GM21526 (cell line): ENCODE measurements around the gene ZFP92.
"Not testable (repeated sequence)": the region's sequence is repeated elsewhere in the genome, so short reads cannot be mapped to it uniquely, and the experiment has no call there.

Experiments used
- ATAC-seq: cut with Tn5 transposase; IDR thresholded peaks from one replicate; pipeline ENCODE4 v1.9.1; 2021; ENCODE audit warnings: moderate library complexity; ENCODE audit not compliant: unreplicated experiment, low FRiP score

The ZFP92 gene

GRCh38 chrX:153386097-153386496, 25.2 kb upstream of the ZFP92 start:
- ATAC-seq, result no peak

- no peak for ATAC-seq
These were observed 23.9 kb upstream of the ZFP92 start for GRCh38 chrX:153387345-153387744.

GRCh38 chrX:153387987-153388721, 23.1 kb upstream of the ZFP92 start:
- no peak for ATAC-seq

DNA sequence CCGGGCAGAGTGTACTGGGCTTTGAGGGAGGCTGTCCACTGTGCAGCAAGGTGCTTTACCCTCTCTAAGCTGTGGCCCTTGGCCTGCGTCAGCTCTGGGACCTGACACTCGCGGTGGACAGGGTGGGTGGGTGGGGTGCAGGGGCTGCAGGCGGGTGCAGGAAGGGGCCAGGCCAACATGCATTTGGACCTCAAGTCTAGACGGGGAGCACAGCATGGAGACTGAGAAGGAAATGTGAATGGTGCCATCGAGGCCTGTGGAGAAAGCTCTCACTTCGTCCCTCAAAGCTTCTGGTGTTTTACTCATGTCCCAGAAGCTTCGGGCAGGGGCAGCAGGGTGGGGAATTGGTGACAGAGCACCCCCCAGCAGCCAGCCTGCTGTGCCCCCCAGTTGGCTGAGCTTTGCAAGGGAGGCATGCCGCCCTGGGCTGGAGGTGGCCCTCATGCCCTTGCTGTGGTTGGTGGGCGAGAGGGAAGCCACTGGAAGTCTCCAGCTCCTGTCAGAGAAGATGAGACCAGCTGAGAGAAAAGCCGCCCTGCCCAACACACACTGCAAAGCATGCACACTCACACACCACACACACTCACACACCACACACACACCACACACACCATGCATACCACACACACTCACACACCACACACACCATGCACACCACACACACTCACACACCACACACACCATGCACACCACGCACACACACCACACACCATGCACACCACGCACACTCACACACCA, 22.4 kb upstream of the ZFP92 start:
- ATAC-seq, result no peak

DNA sequence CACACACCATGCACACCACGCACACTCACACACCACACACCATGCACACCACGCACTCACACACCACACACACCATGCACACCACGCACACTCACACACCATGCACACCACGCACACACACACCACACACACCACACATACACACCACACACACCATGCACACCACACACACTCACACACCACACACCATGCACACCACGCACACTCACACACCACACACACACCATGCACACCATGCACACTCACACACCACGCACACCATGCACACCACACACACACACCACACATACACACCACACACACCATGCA, 21.9 kb upstream of the ZFP92 start:
- ATAC-seq, result not testable (repeated sequence)

GRCh38 chrX:153392642-153393321, 18.5 kb upstream of the ZFP92 start:
- ATAC-seq, result no peak

- ATAC-seq, result no peak
These were observed 16.7 kb upstream of the ZFP92 start for GRCh38 chrX:153394612-153395011.

GRCh38 chrX:153395613-153396319, 15.5 kb upstream of the ZFP92 start:
- no peak for ATAC-seq

DNA sequence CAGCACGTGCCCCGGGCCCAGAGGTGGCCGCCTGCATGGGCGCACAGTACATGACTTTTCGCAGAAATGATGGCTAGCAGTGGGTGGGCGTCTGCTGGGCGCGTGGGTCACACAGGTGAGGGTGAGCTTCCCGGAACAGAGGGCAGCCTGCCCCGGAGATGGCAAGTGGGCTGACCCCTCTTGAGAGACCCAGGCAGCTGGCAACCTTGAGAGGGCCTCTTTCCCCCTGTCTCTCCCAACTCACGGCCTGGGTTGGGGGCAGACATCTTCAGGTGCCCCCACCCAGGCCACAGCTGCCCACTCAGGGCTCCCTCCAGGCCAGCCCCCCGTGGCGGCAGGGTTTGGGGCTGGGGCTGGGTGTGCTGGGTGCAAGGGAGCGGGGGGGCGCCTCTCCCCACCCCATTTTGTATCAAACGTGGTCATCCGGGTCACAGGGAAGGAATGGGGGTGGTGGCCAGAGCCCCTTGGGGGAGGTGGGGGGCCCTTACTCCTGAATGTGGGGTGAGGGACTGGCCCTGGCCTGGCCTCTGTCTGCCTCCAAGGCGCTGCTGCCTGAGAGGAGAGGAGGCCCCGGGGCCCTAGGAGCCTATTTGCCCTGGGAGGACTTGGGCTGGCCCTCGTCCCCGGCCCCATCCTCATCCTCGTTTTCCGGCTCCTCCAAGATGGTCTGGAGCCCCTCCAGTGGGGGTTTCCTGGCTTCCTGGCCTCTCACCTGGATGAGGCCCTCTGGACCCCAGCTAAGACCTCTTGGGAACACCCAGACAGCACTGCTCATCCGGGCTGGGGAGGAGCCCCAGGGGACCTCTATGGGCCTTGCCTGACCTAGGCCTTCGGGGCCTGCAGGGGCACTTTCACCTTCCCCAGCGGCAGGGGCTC, 14.7 kb upstream of the ZFP92 start:
- no peak for ATAC-seq

DNA sequence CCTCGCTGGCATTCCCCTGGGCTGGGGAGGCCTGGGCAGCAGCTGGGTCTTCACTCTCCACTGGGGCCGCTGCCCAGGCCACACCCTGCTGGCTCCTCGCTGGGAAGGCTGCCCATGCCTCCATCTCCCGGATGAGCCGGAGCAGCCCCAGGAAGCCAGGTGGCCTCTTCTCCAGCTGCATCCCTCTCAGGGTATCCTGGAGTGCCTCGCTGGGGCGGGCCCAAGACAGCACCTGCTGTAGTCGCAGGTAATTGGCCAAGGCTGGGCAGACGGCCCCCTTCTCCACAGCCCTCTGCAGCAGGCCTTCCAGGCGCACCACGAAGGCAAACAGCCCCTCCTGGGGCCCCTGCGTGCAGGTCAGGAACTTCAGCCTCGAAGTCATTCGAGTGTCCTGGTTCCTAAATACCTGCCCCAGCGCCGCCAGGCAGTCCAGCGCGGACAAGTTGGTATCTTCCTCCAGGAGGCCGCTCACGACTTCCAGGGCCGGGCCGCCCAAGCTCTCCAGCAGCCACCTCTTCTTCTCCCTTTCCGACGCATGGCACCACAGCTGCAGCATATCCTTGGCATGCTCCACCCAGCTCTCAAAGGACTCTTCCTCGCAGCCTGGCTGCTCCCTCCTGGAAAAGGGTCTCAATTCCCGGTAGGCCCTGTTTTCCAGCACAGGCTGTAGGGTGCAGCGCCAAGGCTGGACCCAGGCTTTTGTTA, 13.9 kb upstream of the ZFP92 start:
- no peak for ATAC-seq

DNA sequence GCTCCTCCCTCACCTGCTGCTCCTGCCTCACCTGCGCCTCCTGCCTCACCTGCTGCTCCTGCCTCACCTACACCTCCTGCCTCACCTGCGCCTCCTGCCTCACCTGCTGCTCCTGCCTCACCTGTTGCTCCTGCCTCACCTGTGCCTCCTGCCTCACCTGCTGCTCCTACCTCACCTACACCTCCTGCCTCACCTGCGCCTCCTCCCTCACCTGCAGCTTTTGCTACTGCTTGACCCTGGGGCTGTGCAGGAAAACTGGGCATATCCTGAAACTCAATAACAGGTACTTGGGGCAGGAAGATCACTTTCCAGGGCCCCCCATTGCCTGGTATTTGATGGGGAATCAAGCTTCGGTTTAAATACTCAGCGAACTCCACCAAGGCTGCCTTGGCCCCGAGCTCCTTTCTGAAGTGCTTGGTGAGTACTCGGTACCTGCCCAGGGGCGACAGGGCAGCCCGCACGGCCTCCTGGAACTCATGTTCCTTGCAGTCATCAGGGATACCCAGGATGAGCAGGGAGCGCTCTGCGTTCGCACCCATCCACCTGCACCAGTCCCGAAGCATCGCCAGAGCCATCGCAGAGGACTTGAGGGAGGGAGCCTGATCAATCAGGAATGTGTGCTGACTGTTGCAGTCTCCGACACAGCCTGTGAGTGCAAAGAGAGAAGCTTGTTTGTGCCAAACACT, 12.9 kb upstream of the ZFP92 start:
- ATAC-seq, result no peak

- ATAC-seq, result no peak
These were observed 10.8 kb upstream of the ZFP92 start for GRCh38 chrX:153400146-153401132.

DNA sequence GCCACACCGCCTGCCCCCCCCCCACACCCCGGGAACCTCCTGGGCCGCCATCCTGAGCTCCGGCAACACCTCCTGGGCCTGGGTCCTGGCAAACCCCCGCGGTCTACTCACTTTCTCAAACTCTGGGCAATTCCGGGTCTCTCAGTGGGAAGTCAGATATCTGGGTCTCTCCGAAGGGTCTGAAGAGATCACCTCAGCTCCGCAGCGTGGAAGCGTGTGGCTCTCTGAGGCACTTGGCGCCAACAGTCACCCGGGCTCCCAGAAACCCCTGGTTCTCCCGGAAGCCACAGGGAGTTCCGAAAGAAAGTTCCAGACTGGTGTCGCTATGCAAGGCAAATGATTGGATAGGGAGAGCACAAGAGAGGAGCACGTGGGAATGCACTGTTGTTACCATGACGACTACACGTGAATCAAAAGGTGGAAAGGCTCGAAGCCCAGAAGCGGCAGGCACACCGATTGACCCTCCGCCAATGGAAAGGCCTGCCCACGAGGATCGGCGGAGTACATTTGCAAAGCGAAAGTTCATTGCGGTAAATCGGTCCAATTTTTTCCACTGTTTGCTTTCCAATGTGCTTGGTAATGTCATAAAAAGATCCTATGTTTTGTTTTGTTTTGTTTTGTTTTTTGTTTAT, 10.0 kb upstream of the ZFP92 start, which contains the start of gene PNMA6E:
PNMA6E (minus strand) TSS at position 218 of the 632 bp plus-strand sequence. CDS start 2,501 bp downstream, outside the sequence.
- no peak for ATAC-seq

- not testable (repeated sequence) for ATAC-seq
These were observed 6.9 kb upstream of the ZFP92 start for GRCh38 chrX:153404333-153404732.

DNA sequence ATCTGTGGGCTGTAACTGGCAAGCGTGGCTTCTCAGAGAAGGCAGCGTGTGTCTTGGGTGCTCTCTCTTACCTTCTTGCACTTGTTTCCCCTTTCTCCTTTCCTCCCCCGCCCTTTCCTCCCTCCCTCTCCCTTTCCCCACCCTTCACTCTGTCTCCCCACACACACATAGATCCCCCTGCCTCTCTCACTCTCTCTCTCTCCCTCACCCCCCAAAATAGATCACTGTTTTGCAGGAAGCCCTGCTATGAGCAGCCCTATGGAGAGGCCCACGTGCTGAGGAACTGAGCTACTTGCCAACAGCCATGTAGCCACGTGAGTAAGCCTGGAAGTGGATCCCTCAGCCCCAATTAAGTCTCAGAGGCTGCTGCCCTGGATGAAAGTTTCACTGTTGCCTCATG, 5.8 kb upstream of the ZFP92 start:
- ATAC-seq, result no peak

DNA sequence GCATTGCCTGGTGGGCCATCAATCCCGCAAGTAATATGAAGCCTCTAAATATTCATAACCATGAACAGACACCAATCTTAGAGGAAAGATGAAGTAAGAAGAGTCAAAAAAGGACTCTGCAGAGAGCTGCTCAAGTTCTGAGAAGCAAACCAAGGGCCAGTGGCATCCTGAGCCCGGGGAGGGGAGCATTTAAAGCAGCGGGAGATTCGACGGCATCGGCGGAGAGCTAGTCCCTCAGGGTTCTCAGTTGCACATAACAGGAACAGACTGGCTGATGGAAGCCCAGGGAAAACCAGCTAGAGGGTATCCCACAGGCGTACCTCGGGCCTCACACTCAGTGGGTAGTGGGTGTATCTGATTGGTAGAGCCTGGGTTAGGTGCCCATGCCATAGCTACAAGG, 5.3 kb upstream of the ZFP92 start:
- ATAC-seq, result no peak

GRCh38 chrX:153406903-153407302, 4.4 kb upstream of the ZFP92 start:
- ATAC-seq, result no peak
